Epithelial cell of prostate (primary cell): ENCODE data around the gene CROCC2.

Experiments used
- DNase-seq: peaks from one replicate; pipeline ENCODE4 v3.0.0-alpha.2; 2011; ENCODE audit warnings: low read depth, low spot score
- H3K27ac ChIP-seq: fragments of 450-650 bp; 2 replicates; pipeline ENCODE4 v1.5.1; 2017; ENCODE audit warnings: mild to moderate bottlenecking

CROCC2 gene

DNA sequence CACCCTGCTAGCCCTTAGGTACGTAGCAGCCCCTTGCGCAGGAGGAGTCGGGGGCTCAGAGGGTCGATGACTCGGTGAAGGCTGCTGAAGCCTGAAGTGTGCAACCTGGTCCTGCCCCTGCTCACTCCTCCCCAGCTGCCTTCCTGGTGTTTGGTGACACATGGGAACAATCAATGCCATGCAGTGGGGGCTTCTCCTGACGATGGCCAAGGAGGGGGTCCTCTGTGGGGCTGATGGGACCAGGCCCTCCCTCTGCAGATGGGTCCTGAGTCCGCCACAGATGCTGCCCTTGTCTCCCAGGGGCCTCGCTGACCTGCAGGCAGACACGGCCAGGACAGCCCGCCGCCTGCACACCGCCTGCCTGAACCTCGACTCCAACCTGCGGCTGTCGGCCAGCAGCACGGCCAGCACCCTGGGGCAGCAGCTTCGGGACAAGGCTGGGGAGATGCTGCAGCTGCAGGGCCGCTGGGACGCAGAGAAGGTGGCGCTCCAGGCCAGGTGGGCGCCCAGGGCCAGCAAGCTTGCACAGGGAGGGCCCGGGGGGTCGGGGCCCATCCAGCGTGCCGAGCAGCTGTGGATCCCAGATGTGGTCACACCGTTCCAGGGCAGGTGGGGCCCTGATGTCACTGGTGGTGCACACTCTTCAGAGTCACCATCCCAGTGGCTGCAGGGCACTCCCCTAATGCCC, 24.6 kb downstream of the CROCC2 start:
- no peak for DNase-seq
- H3K27ac ChIP-seq, result no peak overlapping the region

- H3K27ac ChIP-seq, result no peak overlapping the region
- no peak for DNase-seq
Observed at GRCh38 chr2:240931319-240931949, 25.3 kb downstream of the CROCC2 start.

GRCh38 chr2:240932001-240932723, 26.0 kb downstream of the CROCC2 start:
- no peak overlapping the region for H3K27ac ChIP-seq
- DNase-seq, result no peak

- no peak overlapping the region for H3K27ac ChIP-seq
- DNase-seq, result no peak
Observed at GRCh38 chr2:240932724-240933047, 26.6 kb downstream of the CROCC2 start.

- no peak for DNase-seq
- H3K27ac ChIP-seq, result no peak overlapping the region
Observed at GRCh38 chr2:240933048-240933965, 27.2 kb downstream of the CROCC2 start.

DNA sequence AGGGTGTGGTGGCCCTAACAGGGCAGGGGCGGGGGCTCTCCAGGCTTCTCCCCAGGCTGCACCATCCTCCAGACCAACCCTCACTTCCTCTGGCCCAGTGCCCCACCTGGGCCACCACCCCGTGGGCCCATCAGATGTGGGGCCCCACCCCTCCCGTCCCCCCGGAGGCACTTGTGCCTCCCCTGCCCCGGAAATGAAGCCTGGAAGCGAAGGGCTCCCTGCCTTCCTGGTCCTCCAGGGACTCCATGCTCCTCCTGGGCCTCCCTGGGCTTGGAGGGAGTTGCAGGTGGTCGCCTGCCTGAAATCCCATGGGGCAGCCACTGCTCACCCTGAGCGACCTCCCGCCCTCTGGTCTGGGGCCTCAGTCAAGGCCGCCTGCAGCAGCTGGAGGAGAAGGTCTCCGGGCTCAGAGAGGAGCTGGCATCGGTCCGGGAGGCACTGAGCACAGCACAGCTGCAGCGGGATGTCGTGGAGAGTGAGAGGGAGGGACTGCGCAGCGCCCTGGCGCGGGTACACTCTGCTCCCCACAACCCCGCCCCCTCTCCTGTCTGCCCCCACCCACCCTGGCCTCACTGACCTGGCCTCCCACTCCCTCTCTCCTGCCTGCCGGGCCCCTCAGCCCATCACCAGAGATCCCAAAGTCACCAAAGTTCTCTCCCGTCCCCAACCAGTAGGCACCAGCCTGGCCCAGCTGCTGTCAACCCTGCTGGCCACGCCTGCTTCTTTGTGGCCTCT, 28.0 kb downstream of the CROCC2 start:
- H3K27ac ChIP-seq, result no peak overlapping the region
- no peak for DNase-seq

DNA sequence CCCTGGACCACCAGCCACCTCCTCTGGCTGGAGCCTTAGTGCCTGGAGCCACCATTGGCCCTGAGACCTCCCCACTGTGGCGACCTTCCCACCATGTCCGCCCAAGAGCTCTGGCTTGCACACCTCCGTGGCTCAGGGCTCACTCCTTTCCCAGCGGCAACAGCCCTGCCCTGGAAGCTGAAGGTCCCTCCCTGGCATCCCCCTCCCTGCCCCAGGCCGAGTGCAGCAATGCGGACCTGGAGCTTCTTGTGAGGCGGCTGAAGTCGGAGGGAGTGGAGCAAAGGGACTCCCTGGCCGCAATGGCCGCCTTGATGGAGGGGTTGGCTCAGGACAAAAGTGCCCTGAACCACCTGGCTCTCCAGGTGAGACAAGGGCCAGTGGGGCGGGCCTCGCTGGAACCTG, 28.6 kb downstream of the CROCC2 start:
- no peak for DNase-seq
- no peak overlapping the region for H3K27ac ChIP-seq

DNA sequence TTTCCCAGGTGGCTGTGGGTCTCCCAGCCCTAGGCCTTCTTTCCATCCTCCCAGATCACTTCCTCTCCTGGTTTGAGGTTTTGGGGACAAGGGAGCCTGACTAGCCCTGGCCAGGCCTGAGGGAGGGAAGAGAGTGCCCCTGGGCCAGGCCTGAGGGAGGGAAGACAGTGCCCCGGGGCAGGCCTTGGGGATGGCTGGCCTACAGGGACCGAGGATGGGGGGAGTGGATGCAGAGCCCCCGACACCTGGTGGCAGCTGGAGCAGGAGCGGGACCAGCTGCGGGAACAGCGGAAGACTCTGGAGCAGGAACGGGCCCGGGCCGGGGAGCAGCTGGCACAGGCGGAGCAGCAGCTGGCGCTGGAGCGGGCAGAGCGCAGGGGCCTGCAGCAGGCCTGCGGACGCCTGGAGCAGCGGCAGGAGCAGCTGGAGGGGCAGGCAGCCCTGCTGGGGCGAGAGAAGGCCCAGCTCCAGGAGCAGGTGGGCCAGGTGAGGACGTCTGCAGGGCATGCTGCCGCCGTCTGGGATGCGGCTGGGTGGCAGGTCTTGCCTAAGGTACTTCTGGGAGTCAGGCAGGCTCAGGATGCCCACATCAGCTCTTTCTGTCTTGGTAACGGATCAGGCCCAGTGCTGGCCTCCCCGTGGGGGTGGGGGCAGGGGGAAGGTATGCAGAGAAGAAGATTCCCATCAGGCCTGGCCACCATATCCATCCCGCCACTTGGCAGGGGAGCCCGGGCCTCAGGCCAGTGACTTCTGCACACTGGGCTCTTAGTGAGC, 29.2 kb downstream of the CROCC2 start:
- no peak for DNase-seq
- H3K27ac ChIP-seq, result no peak overlapping the region

GRCh38 chr2:240936106-240936505, 30.0 kb downstream of the CROCC2 start:
- H3K27ac ChIP-seq, result no peak overlapping the region
- no peak for DNase-seq

GRCh38 chr2:240946046-240946445, 39.9 kb downstream of the CROCC2 start:
- H3K27ac ChIP-seq, result no peak overlapping the region
- DNase-seq, result no peak

GRCh38 chr2:240946654-240947053, 40.5 kb downstream of the CROCC2 start:
- peak; percentile 8 for DNase-seq

DNA sequence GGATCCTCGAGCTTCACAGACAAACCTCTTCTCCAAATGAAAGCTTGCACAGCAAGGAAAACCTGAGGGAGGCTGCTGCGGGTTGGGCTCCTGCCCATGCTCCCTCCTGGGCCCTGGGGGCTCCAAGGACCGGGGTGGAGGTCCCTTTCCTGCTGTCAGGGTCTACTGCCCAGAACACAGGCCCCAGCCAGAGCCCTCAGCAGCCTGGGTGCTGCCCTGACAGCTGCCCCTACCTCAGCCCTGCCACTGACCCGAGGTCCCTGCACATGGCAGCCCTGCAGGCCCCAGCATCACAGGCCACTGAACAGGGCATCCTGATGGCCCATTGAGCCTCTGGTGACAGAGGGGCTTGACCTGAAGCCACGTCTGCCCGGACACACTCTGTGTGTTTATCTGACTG, 41.0 kb downstream of the CROCC2 start:
- H3K27ac ChIP-seq, result no peak overlapping the region
- DNase-seq, result no peak

More at GRCh38 chr2:240946654-240947053, 40.5 kb downstream of the CROCC2 start:
- H3K27ac ChIP-seq, result no peak overlapping the region

GRCh38 chr2:240947607-240948006, 41.5 kb downstream of the CROCC2 start:
- DNase-seq, result no peak
- H3K27ac ChIP-seq, result no peak overlapping the region

- no peak for DNase-seq
- H3K27ac ChIP-seq, result no peak overlapping the region
Observed at GRCh38 chr2:240948086-240948485, 42.0 kb downstream of the CROCC2 start.

- no peak for DNase-seq
- H3K27ac ChIP-seq, result no peak overlapping the region
Observed at GRCh38 chr2:240948905-240949790, 43.0 kb downstream of the CROCC2 start.

- DNase-seq, result no peak
- no peak overlapping the region for H3K27ac ChIP-seq
Observed at GRCh38 chr2:240949791-240950705, 43.9 kb downstream of the CROCC2 start.

GRCh38 chr2:240951045-240951594, 45.0 kb downstream of the CROCC2 start:
- no peak overlapping the region for H3K27ac ChIP-seq
- no peak for DNase-seq
